Activated CD4-positive, CD25-positive, alpha-beta regulatory T cell treated with anti-CD3 and anti-CD28 coated beads, Interleukin-2, amount 50 U/mL, for 16 hours (primary cell): ENCODE data around the gene CREB5.
"Not testable (repeated sequence)": the region's sequence is repeated elsewhere in the genome, so short reads cannot be mapped to it uniquely, and the experiment has no call there.

ENCODE experiments used
- DNase-seq: peaks from one replicate; pipeline ENCODE4 v3.0.0-alpha.2; 2020; ENCODE audit warnings: low read depth, low spot score

Gene CREB5

DNA sequence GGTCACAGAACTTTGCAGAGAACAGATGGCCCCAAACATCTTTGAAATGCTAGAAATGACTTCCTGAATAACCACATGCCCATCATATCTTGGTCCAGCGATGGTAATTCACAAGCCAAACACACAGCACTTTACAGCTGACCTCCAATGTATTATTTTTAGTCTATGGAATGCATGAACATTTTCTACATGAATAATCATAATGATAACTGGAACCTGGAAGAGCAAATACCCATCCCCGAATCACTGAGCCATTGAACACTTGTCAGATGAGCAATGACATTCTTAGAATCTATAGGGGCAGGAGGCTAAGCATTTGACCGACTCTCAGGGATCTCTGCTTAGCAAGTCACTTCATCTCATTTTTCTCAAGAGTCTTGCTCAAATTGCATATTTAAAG is 167.3 kb downstream of the CREB5 start:
- DNase-seq, result no peak

DNA sequence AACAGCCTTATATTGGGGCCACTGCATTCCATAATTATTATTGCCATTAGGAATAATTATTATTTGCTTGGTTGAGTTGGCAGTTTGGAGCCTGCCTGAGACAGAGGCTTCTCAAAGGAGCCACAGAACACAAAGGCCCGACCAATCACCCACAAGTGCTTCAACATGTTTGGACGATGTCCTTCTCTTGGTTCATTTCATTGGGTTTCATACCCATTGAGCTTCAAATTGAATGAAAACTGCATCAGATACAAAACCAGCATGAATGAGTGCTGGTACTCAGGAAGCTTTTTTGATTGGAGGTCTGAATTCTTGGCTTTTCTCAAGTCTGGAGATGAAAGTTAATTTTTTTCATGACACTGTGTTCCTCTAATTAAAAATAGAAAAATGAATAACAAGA is 168.3 kb downstream of the CREB5 start:
- no peak for DNase-seq

DNA sequence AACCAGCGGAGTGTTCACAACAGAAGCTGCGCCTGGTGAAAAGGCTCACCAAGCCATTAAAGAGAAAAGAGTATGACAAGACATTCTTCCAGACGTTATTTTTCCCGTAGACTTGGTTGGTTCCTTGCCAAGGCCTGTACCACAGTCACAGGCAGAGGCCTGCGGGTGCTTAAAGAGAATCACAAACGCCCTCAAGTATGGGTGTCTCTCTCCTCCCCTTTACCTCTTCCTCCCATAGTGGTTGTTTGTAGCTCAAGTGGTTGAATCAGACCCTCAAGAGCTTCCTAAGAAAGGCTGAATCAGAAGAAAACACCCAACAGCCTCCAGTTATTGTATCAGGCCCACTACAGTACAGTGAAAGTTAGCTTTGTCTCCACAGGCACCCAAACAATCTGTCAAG is 169.0 kb downstream of the CREB5 start:
- DNase-seq, result no peak

DNA sequence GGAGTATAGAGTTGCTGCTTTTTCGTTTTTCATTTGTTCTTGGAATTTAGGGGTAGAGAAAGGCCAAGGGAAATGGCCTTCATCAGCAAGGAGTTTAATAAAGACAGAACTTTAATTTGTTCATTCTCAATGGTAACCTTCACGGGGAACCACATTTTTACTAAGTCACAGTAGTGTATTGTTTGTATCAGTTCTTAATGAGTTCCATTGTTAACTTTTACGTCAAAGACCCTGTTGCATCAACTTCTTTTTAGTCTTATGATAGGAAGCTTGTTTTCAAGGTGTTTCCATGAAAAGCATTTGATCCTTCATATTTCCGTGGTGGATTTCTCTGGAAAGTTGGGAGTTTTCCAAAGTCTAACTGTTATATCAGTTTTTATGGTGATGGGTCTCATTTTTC is 169.9 kb downstream of the CREB5 start:
- no peak for DNase-seq

DNA sequence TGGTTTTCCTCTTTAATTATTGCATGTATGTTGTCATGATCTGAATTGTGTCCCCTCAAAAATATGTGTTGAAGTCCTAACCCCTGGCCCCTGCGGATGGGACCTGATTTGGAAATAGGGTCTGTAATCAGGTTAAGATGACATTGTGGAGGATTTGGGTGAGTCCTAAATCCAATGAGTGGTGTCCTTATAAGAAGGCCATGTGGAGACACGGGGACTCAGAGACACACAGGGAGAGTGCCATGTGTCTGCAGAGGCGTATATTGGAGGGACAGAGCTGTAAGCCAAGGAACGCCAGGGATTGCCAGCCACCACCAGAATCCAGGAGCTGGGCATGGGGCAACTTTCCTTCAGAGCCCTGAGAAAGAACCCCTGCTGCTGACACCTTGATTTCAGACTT is 171.9 kb downstream of the CREB5 start:
- no peak for DNase-seq

DNA sequence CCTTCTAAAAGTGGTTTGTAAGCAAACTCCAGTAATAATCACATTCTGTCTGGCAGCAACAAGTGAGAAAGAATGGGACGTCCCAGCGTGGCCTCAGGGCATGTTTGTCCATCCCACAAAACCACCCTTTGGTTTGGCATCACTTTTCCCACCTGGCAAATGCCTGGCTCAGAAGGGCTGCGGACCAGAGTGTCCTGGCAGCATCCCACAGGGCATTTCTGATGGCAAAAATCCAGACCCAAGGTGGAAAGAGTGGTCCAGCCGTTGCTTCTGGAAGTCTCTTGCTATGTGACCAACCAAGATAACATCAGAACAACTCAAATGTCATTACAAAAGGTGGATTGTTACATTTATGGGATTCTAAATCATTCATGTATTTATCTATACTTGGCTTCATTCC is 174.4 kb downstream of the CREB5 start:
- no peak for DNase-seq

DNA sequence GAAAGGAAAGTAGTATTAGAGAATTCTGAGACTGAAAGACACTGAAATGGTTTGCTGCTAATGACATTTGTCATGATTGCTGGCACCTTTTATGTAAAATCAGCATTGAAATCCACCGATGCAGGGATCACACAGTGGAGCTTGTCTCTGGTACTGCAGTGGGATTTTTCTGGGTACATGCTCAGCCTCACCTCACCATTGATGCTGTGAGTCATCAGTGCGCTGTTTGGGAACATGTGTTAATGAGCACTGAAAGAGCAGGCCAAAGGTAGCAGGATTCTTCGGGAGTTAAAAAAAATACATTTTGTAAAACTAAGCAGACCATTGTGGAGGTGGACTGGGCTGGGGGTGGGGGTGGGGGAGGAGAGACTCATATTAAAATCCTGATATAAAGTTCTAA is 174.9 kb downstream of the CREB5 start:
- DNase-seq, result no peak

DNA sequence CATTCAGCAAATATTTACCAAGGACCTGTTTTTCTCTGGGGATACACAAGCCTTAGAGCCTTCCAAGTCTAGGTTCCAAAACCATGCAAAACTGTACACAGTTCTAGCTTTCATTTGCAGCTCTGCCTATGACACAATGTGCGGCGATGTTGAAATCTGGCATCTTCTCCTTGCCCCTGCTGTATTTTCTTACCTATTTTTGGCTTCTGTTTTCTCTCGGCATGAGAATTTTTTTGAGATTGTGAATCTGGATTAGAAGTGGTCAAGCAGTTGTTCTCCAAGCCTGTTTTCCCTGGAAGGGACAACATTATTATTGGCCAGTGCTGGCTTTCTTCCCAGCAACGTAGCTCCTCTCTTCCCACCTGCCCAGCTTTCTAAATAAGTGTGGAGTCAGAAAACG is 176.3 kb downstream of the CREB5 start:
- no peak for DNase-seq

DNA sequence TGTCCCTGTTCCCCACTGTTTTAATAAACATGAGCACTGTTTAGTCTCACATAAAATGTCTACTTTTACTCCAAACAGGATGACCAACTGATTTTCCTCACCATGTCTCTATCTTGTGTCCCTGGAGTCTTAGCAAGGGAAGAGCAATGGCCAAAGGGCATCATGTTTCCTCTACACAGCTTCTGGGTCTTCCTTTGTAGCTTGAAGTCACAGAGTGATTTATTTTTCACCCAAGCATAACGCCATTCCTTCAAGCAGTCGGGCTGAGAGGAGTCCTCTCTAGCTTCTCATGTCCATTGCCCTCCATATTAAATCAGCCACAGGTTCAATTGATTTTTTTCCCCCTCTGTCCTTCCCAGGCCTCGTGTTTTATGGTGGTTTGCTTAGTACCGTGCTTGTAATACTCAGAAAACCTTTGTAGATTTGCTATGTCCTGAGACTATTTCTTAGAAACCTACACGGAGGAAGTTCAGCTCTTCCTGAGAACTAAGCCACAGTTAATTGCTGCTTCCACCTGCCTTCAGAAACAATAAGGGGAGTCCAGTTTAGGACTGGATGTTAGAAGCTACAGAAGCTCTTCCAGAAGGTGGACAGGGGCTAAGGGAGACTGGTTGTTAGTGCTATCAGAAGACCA is 178.8 kb downstream of the CREB5 start:
- DNase-seq, result no peak

DNA sequence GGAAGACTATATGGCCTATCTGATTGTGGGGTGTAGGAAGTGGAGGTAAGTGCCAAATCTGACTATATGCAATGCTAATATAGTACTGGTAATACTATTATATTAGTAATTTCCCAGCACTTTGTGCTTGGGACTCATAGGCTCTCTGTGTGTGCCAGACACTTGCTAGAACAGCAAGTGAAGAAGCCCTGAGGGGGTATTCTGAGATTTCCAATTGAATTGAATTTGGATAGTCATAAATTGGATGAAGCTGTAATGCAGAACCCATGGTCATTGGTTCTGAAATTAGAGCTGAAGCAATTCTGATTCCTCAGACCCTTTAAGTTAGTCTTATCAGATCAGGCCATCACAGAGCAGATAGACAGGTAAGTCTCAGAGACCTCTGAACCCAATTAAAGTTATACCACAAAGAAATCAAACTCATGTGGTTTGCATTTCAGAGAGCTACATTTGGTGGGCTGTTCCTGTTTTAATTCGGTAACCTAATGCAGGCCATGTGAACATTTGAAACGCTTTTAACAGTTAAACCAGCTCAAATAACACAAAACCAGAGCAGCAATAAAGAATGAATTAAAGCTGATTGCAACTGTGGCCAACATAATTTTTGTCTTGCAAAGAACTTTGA is 179.5 kb downstream of the CREB5 start:
- DNase-seq, result no peak

DNA sequence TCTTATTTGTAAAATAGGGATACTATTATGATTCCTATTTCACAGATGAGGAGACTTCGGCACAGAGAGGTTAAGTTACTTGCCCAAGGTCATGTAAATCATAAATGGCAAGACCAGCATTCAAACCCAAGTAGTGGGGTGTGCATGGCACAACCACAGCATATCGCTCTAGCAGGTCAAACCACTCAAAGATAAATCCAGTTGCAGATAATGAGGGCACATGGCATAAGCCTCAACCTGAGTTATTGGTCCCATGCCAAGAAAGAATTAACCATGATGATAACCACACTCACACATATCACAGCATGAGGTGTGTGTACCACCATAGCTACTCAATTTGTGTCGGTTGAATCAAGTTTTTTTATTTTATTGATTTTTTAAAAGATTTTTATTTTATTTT is 180.5 kb downstream of the CREB5 start:
- DNase-seq, result no peak

DNA sequence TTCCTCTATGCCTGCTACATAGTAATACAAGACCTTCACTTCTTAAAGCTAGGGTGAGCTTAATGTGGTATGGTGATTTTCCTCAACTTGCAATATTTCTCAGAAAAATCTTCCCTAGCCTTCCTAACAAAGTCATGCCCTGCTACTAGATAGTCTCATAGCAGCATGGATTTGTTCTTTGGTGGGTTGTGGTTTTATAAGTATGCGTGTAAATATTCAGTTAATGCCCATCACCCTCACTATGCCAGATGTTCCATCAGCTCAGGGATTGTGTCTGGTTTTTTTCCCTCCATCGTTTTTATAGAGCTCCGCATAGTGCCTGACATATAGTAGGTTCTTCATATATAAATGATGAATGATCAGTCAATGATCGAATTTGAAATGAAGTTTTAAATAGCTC is 182.8 kb downstream of the CREB5 start:
- no peak for DNase-seq

DNA sequence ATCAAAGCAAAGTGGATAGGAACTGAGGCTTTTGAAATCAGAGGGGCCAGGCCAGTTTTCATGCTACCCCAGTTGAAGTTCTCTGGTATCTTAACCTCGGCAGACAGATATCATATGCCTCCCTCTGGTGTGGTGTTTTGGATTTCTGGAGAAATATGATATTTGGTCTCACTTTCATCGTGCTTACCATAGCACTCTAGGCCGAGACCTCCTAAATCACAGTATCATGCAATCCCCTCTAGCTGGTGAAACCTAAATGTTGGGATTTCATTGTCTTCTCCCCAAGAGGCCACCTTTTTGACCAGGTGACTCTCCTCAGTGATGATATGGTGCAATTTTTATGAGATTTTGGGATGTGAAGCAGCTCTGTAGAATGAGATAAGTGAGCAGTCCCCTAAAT is 183.5 kb downstream of the CREB5 start:
- DNase-seq, result no peak

DNA sequence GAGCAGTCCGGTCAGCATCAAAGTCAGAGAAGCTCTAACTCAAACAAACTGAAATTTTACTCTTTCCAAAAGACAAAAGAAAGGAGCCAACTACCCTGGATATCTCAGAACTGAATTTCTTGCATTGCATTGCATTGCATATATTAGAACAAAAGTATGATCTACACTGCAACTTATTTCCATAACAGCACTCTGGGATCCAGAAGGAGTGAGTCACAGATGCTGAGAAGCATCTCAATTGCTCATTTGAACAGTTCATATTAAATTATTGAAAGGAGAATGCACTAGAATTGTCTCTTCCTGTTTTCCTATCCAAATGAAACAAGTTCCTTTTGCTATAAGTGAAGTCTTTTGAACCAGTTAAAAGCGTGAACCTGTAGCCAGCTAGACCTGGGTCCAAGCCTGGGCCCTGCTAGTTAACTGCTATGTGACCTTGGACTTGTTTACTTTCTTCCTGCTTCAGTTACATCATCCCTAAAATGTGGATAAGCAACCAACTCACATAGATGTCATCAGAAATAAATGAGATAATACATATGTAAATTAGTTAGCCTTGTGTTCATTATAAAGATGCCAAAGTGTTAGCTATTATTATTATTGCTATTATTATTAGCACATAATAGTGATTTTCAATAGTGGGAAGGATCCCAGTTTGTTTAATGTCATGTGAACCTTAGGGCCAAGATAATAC is 184.1 kb downstream of the CREB5 start:
- DNase-seq, result no peak

DNA sequence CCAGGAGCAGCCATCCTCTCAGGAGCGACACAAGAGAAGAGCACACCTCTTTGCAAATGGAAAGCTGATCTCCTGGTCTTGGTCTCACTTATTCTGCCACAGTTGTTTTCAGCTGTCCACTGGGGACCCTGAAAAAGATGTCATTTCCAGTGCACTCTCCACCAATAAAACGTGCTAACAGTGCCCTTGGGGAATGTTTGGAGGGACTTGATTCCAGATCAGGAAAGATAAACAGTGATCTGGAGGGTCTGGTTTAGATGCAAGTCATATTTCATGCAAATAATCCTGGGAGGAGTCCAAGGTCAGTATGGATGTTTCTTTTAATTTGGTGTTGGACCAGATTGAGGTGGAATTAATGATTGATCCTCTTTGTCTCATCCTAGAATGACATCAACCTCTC is 185.0 kb downstream of the CREB5 start:
- no peak for DNase-seq

DNA sequence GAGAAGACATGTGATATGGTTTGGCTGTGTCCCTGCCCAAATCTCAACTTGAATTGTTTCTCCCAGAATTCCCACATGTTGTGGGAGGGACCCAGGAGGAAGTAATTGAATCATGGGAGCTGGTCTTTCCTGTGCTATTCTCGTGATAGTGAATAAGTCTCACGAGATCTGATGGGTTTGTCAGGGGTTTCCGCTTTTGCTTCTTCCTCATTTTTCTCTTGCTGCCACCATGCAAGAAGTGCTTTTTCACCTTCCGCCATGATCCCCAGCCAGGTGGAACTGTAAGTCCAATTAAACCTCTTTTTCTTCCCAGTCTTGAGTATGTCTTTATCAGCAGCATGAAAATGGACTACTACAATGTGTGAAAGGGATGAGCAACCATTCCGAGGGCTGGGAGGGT is 185.7 kb downstream of the CREB5 start:
- not testable (repeated sequence) for DNase-seq

DNA sequence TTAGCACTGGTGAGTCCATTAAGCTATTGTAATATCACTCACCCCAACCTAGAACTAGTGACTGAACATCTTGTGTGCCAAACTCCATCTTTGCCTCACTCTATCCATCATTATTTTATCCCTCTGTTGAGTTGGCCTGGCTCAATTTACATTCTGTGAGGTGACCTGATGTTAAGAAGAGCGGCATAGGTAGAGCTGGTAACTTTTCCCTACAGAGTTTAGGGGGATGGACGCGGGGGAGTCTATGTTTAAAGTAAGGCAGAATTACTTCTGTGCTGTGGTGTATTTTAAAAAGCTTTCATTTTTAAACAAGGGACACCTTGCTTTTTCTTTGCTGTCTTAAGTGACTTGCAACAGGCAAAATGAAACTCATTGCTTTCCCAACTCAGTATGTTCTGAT is 186.3 kb downstream of the CREB5 start:
- no peak for DNase-seq

DNA sequence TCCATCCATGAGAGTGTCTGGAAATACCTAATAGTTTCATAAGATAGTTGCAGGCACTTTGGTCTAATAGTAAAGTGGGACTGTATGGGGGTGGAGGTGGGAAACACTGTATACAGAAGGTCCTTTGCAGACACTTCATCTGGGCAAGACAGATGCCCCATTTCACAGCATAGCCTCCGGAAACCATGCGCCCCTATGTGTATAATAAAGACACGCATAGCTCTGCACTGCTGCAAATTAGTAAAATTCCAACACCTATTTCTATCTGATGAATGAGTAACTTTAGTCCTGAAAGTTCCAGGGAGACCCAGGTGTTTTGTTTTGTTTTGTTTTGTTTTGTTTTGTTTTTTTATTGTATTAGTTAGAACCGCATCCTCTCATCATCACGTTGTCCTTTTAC is 187.1 kb downstream of the CREB5 start:
- no peak for DNase-seq

DNA sequence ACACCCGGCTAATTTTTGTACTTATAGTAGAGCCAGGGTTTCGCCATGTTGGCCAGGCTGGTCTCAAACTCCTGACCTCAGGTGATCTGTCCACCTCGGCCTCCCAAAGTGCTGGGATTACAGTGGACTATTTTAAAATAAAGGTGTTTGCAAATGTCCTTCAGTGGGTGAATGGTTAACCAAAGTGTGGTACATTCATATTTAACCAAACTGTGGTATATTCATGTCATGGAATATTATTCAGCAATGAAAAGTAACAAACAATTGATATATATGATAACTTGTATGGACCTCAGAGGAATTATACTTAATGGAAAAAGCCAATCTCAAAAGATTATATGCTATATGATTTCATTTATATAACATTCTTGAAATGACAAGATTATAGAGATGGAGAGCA is 190.0 kb downstream of the CREB5 start:
- no peak for DNase-seq

DNA sequence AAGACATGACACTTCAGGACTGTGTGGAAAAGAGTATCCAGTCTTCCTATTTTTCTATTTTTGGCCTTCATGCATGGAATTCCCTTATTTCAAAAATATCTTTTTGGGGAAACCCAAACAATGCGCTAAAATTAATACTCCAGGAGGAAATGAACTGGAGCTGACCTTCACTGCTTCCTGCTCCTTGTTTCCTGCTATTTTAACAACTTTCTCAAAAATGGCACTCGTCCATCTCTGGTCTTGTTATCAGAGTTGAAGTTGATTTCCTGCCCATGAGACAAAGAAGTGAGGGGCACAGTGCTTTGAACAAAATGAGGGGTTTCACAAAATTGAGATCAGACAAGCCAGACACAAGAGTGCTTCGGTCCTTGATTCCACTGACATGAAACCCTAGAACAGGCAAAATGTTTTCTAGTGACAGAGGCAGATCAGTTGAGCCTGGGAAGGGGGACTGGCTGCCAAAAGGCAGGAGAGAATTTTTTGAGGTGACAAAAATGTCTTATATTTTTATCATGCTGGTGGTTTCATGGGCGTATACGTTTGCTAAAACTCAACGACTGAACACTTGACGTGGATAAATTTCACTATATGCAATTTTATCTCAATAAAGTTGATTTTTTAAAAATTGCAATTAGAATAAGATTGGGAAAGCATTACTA is 193.2 kb downstream of the CREB5 start:
- DNase-seq, result no peak

DNA sequence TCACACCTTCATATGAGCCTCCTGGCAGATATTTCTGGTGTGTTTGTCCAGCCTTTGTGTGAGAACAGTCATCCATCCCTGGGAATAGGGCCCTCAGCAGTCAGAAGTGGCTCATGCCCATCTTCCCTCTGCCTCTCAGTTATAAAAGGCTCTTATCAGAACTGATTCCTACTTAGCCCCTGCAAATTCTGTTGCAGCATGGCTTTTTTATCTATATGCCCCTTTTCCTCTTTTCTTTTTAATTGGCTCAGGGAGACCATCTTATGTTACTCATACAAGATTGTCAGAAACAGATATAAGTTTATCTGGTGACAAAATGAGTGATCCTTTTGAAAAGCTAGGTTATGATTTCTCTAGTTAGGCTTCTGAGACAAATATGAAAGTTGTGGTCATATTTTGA is 194.1 kb downstream of the CREB5 start:
- no peak for DNase-seq

DNA sequence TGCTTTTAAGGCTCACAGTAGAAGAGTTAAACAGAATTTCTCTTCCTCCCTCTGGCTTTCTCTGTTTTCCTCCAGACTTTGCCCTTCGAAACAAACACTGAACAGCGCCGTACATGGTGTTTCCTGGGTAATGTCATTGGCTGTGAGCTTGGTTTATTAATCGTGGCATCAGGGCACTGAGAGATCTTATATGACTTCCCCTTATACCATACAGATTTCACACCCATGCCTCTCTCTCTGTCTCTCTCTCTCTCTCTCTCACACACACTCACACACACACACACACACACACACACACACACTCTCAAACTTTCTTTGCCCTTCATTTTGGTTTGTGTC is 195.5 kb downstream of the CREB5 start:
- DNase-seq, result no peak

DNA sequence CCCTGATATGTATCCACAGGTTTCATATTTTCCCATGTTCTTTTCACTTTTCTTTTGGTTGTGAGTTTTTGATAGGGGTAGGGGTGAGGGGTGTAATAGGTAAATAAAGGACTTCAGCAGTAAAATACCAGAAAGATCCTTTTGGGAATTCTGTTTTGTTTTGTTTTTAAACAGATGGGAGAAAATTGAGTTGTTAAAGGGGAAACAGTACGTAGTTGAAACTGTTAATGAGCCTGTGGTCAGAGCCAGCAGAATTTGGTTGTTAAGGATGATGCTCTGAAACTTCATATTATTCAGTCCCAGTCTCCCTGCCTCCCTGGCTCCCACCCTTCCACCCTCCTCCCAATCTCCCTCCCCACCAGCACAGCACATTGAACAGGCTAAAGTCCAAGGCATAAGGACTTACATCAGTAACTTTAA is 195.9 kb downstream of the CREB5 start:
- DNase-seq, result no peak
